ENCODE results near the gene FGB. TPM values are rescaled to one million over a fixed set of nuclear protein-coding genes. Genes with fewer than 3 reads are reported as not detected.

FGB gene
- total and polyA plus RNA-seq, 9 of the 15 experiments (the other 6 are each of a cell fraction or from before 2014, with no cell fraction given): 0.07 to 1.9 (median 0.13) TPM; not detected in 6

- in situ Hi-C loops (cut with MboI): no loop called here
- Histone ChIP-seq H3K9me3 (replicated peaks; ENCODE audit: control insufficient read depth, insufficient read depth, low read depth, low read length) (no peaks in the 10 kb centered on the region), H3K4me2 (ENCODE audit: insufficient read depth, low read length) (no peak overlapping the region)
Observed at GRCh38 chr4:154585369-154586018, 22.7 kb downstream of the FGB start.

DNA sequence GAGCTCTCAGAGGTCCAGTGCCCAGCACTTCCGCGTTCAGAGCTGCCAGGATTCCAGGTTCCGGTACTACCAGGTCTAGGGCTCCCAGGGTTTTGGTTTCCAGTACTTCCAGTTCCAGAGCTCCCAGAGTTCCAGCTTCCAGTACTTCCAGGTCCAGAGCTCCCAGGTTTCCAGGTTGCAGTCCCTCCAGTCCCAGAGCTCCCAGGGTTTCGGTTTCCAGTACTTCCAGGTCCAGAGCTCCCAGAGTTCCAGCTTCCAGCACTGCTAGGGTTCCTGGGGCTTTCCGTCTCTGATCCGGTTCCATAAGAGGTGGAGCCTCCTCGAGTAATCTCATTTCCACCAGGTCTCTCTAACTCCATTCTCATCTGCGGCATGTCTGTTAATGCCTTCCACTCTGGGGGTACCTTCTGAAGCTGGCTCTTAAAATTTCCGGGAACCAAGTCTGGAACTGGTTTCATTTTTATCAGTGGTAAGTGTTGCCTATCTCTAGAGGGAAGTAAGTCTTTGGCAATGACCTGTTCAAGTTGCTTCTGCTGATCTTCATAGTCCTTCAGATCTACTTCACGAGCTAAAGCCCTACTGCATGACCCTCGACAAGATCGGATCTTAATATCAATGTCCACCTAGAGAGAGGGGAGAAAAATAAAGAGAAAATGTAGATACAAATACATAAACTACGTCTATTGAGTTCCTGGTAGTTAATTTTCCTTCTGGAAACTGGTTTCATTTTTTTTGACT, 23.7 kb downstream of the FGB start:
- Histone ChIP-seq H4K20me1 (replicated peaks; ENCODE audit: control insufficient read depth, insufficient read depth, low read length) (no peaks in the 10 kb centered on the region), H3K9me3 (replicated peaks; ENCODE audit: control insufficient read depth, insufficient read depth, low read depth, low read length) (no peaks in the 10 kb centered on the region), H3K9me1 (ENCODE audit: control insufficient read depth, insufficient read depth, low read length) (no peaks in the 10 kb centered on the region), H3K27ac (ENCODE audit: extremely low read depth, low read depth, low read length) (no peak overlapping the region), H3K36me3 (ENCODE audit: control insufficient read depth, insufficient read depth, low read length) (no peaks in the 10 kb centered on the region), H3K79me2 (ENCODE audit: control insufficient read depth, insufficient read depth, low read length) (no peaks in the 10 kb centered on the region), H3K9ac (ENCODE audit: insufficient read depth in 1 of 2, low read depth in 2 of 2, low read length in 2 of 2) (no peak overlapping the region), H3K4me3 (no peak overlapping the region), H3K4me1 (replicated peaks in 1 of 2; ENCODE audit: control insufficient read depth in 2 of 2, insufficient read depth in 2 of 2, low read length in 2 of 2) (no peaks in the 10 kb centered on the region; a peak in 1 of 5 replicates), H3K4me2 (ENCODE audit: insufficient read depth, low read length) (peak overlapping the region; percentile 10; the same call in 1 of the 2 replicates), H3K27me3 (ENCODE audit: control insufficient read depth in 2 of 2, insufficient read depth in 2 of 2, low read length in 2 of 2) (0 out of 5 replicates have a peak, but pooled peaks cover 0 to 2% of the 10 kb centered on the region in 2 experiments), H2AFZ (ENCODE audit: low read depth, low read length) (peak overlapping the region; percentile 75)
- DNase-seq (ENCODE audit: extremely low read depth in 1 of 4, low spot score in 3 of 4) (no peak), FAIRE-seq (no peak), ATAC-seq (no peak; the same call in 1 of the 3 replicates)
- ChIA-PET POLR2A (no interaction called here), CTCF (ENCODE audit: low intra/inter-chr PET ratio) (no interaction called here)
- in situ Hi-C loops (cut with MboI): no loop called here
- WGBS (ENCODE audit: insufficient coverage, low coverage, missing lambda C conversion rate): 19% methylated on average over 13 of the region's 13 CpGs
- TF ChIP-seq RAD51 (IDR thresholded peaks at IDR 0.05; ENCODE audit: borderline replicate concordance, low read depth) (no peak), JUNB (CRISPR knock-in tag; conservative IDR thresholded peaks at IDR 0.05) (no peak), GABPA (tag; conservative IDR thresholded peaks at IDR 0.05; ENCODE audit: low read depth) (0 out of 2 replicates have a peak, but pooled peaks have one; percentile 12)
- intact Hi-C loops (cut with micrococcal nuclease): no loop called here
- no TSS peak for BruUV-seq (replicated peaks)

More at GRCh38 chr4:154585369-154586018, 22.7 kb downstream of the FGB start:
- ATAC-seq (no peak), FAIRE-seq (no peak), DNase-seq (ENCODE audit: extremely low read depth in 1 of 4, low spot score in 3 of 4) (no peak)
- BruUV-seq (replicated peaks): no TSS peak
- POLR2A ChIA-PET: no interaction called here
- no peak for TF ChIP-seq HNRNPK (IDR thresholded peaks at IDR 0.05; ENCODE audit: low read depth, low read length, poor library complexity, severe bottlenecking)
- TF ChIP-seq SRSF9 (IDR thresholded peaks at IDR 0.05; ENCODE audit: borderline replicate concordance, low read depth, low read length): no peak
- TF ChIP-seq HNRNPLL (IDR thresholded peaks at IDR 0.05; ENCODE audit: low read depth, low read length, poor library complexity, severe bottlenecking): no peak
- TF ChIP-seq ZNF12 (CRISPR knock-in tag; IDR thresholded peaks at IDR 0.05): no peak
- no peak for TF ChIP-seq ARNT (IDR thresholded peaks at IDR 0.05)
- no peak overlapping the region for H3K9ac ChIP-seq (ENCODE audit: insufficient read depth in 1 of 2, low read depth in 2 of 2, low read length in 2 of 2)
- H3K79me2 ChIP-seq (ENCODE audit: control insufficient read depth, insufficient read depth, low read length): no peaks in the 10 kb centered on the region
- CTCF ChIA-PET (ENCODE audit: low intra/inter-chr PET ratio): no interaction called here
- no peaks in the 10 kb centered on the region for H3K9me1 ChIP-seq (ENCODE audit: control insufficient read depth, insufficient read depth, low read length)
- peak overlapping the region; percentile 75 for H2AFZ ChIP-seq (ENCODE audit: low read depth, low read length)
- H4K20me1 ChIP-seq (replicated peaks; ENCODE audit: control insufficient read depth, insufficient read depth, low read length): no peaks in the 10 kb centered on the region
- 0 out of 5 replicates have a peak, but pooled peaks cover 0 to 2% of the 10 kb centered on the region in 2 experiments for H3K27me3 ChIP-seq (ENCODE audit: control insufficient read depth in 2 of 2, insufficient read depth in 2 of 2, low read length in 2 of 2)
- H3K36me3 ChIP-seq (ENCODE audit: control insufficient read depth, insufficient read depth, low read length): no peaks in the 10 kb centered on the region
- no peak overlapping the region for H3K27ac ChIP-seq (ENCODE audit: extremely low read depth, low read depth, low read length)
- H3K4me1 ChIP-seq (replicated peaks in 1 of 2; ENCODE audit: control insufficient read depth in 2 of 2, insufficient read depth in 2 of 2, low read length in 2 of 2): no peaks in the 10 kb centered on the region; a peak in 1 of 5 replicates
- intact Hi-C loops (cut with micrococcal nuclease): no loop called here
- 35% methylated on average over 10 of the region's 10 CpGs for WGBS (ENCODE audit: insufficient coverage, low coverage, missing lambda C conversion rate)
- no peak overlapping the region for H3K4me3 ChIP-seq

All from K562 (cell line).